Measurements from ENCODE around the gene LRP8. TPM values are rescaled to one million over a fixed set of nuclear protein-coding genes. Genes with fewer than 3 reads are reported as not detected.

Gene LRP8
- total and polyA plus RNA-seq, 11 donors: 0.27 to 8.0 (median 1.7) TPM

- DNase-seq: no peak
- Histone ChIP-seq H3K9me3 (no peaks in the 10 kb centered on the region), H3K36me3 (peaks cover 0 to 3% (median 0%) of the 10 kb centered on the region in 9 donors), H3K27me3 (no peaks in the 10 kb centered on the region), H3K4me1 (no peaks in the 10 kb centered on the region), H3K27ac (no peak overlapping the region), H3K4me3 (no peak overlapping the region)
- WGBS, 4 donors: 93 to 98% (median 95%) methylated on average over 8 to 13 of the region's 13 CpGs
- intact Hi-C loops (cut with DNase I): loop anchor here in 1 of 10 donors (5.0 kb wide), 1 partner anchor 478 kb away; no protein-coding TSS in a partner anchor
- ATAC-seq: no peak
- TF ChIP-seq POLR2A (IDR thresholded peaks at IDR 0.05) (no peak), CTCF (IDR thresholded peaks at IDR 0.05) (no peak)
Observed at GRCh38 chr1:53274541-53275185, 53.2 kb downstream of the LRP8 start.

GRCh38 chr1:53274026-53274425 lies 53.8 kb downstream of the LRP8 start:
- ATAC-seq (no peak), DNase-seq (no peak)
- intact Hi-C loops (cut with DNase I): no loop called here
- Histone ChIP-seq H3K9me3 (no peaks in the 10 kb centered on the region), H3K36me3 (peaks cover 0 to 3% (median 0%) of the 10 kb centered on the region in 9 donors), H3K4me3 (no peak overlapping the region), H3K27ac (no peak overlapping the region), H3K4me1 (no peaks in the 10 kb centered on the region), H3K27me3 (no peaks in the 10 kb centered on the region)
- TF ChIP-seq POLR2A (IDR thresholded peaks at IDR 0.05): no peak
- no peak for TF ChIP-seq CTCF (IDR thresholded peaks at IDR 0.05)
- 87 to 95% (median 90%) methylated on average over 4 of the region's 4 CpGs for WGBS, 4 donors

GRCh38 chr1:53273526-53273925 lies 54.3 kb downstream of the LRP8 start:
- H3K27me3 ChIP-seq: no peaks in the 10 kb centered on the region
- ATAC-seq (no peak), DNase-seq (no peak)
- H3K36me3 ChIP-seq: peaks cover 0 to 3% (median 0%) of the 10 kb centered on the region in 9 donors
- no peak overlapping the region for H3K4me3 ChIP-seq
- no peaks in the 10 kb centered on the region for H3K4me1 ChIP-seq
- no peaks in the 10 kb centered on the region for H3K9me3 ChIP-seq
- TF ChIP-seq CTCF (IDR thresholded peaks at IDR 0.05) (no peak), POLR2A (IDR thresholded peaks at IDR 0.05) (no peak)
- no peak overlapping the region for H3K27ac ChIP-seq
- intact Hi-C loops (cut with DNase I): no loop called here
- 65 to 90% (median 84%) methylated on average over 2 of the region's 2 CpGs for WGBS, 4 donors

GRCh38 chr1:53272349-53272748 lies 55.5 kb downstream of the LRP8 start:
- H3K36me3 ChIP-seq: peaks cover 0 to 3% (median 0%) of the 10 kb centered on the region in 9 donors
- no peaks in the 10 kb centered on the region for H3K27me3 ChIP-seq
- 83 to 94% (median 90%) methylated on average over 3 to 4 of the region's 4 CpGs for WGBS, 4 donors
- H3K4me1 ChIP-seq: no peaks in the 10 kb centered on the region
- intact Hi-C loops (cut with DNase I): no loop called here
- ATAC-seq (no peak), DNase-seq (no peak)
- no peaks in the 10 kb centered on the region for H3K9me3 ChIP-seq
- H3K4me3 ChIP-seq: no peak overlapping the region
- TF ChIP-seq POLR2A (IDR thresholded peaks at IDR 0.05) (no peak), CTCF (IDR thresholded peaks at IDR 0.05) (no peak)
- H3K27ac ChIP-seq: no peak overlapping the region

All from heart left ventricle (tissue), 16 donors.